ENCODE data around the gene PLK2. TPM values are rescaled to one million over a fixed set of nuclear protein-coding genes. Genes with fewer than 3 reads are reported as not detected.

The PLK2 gene
- total RNA-seq, 4 donors from 2014 or later: 117 to 227 (median 151) TPM

GRCh38 chr5:58497921-58498320 is 38.0 kb upstream of the PLK2 start:
- intact Hi-C loops (cut with DNase I): no loop called here
- no peak for TF ChIP-seq CTCF (IDR thresholded peaks at IDR 0.05)
- no peak for TF ChIP-seq POLR2A (IDR thresholded peaks at IDR 0.05)
- H3K4me3 ChIP-seq: no peak overlapping the region
- no peaks in the 10 kb centered on the region for H3K9me3 ChIP-seq
- DNase-seq: no peak
- H3K4me1 ChIP-seq: no peaks in the 10 kb centered on the region
- H3K27me3 ChIP-seq: no peaks in the 10 kb centered on the region
- H3K27ac ChIP-seq: no peak overlapping the region
- H3K36me3 ChIP-seq: no peaks in the 10 kb centered on the region

GRCh38 chr5:58497386-58497785 is 37.5 kb upstream of the PLK2 start:
- WGBS, 2 donors: 54 to 66% methylated on average over 5 of the region's 5 CpGs
- intact Hi-C loops (cut with DNase I): no loop called here
- Histone ChIP-seq H3K9me3 (no peaks in the 10 kb centered on the region), H3K4me3 (no peak overlapping the region), H3K36me3 (no peaks in the 10 kb centered on the region), H3K27me3 (no peaks in the 10 kb centered on the region), H3K27ac (no peak overlapping the region), H3K4me1 (no peaks in the 10 kb centered on the region)
- DNase-seq: no peak
- TF ChIP-seq POLR2A (IDR thresholded peaks at IDR 0.05): no peak
- TF ChIP-seq CTCF (IDR thresholded peaks at IDR 0.05): no peak

GRCh38 chr5:58496488-58496887 is 36.6 kb upstream of the PLK2 start:
- Histone ChIP-seq H3K27me3 (no peaks in the 10 kb centered on the region), H3K27ac (no peak overlapping the region), H3K9me3 (no peaks in the 10 kb centered on the region), H3K4me1 (no peaks in the 10 kb centered on the region), H3K36me3 (no peaks in the 10 kb centered on the region), H3K4me3 (no peak overlapping the region)
- no peak for DNase-seq
- 69 to 74% methylated on average over 3 of the region's 3 CpGs for WGBS, 2 donors
- intact Hi-C loops (cut with DNase I): no loop called here
- TF ChIP-seq CTCF (IDR thresholded peaks at IDR 0.05) (no peak), POLR2A (IDR thresholded peaks at IDR 0.05) (no peak)

GRCh38 chr5:58493141-58493540 is 33.3 kb upstream of the PLK2 start:
- no peaks in the 10 kb centered on the region for H3K36me3 ChIP-seq
- intact Hi-C loops (cut with DNase I): no loop called here
- H3K27me3 ChIP-seq: peaks cover 0 to 7% (median 0%) of the 10 kb centered on the region in 4 donors
- no peaks in the 10 kb centered on the region for H3K4me1 ChIP-seq
- no peak for DNase-seq
- TF ChIP-seq POLR2A (IDR thresholded peaks at IDR 0.05) (no peak), CTCF (IDR thresholded peaks at IDR 0.05) (no peak)
- H3K9me3 ChIP-seq: no peaks in the 10 kb centered on the region
- H3K4me3 ChIP-seq: no peak overlapping the region
- no peak overlapping the region for H3K27ac ChIP-seq

GRCh38 chr5:58491216-58491892 is 31.5 kb upstream of the PLK2 start, which contains the start of gene GAPT:
Gene GAPT, plus strand, starts transcription at chr5:58491435. Its CDS starts 3,102 bp downstream, at chr5:58494537.
- DNase-seq: no peak
- 60 to 66% methylated on average over 6 of the region's 6 CpGs for WGBS, 2 donors
- H3K27me3 ChIP-seq: peaks cover 0 to 7% (median 0%) of the 10 kb centered on the region in 4 donors
- intact Hi-C loops (cut with DNase I): no loop called here
- no peaks in the 10 kb centered on the region for H3K36me3 ChIP-seq
- H3K9me3 ChIP-seq: no peaks in the 10 kb centered on the region
- no peak within 1 kb of the TSS for H3K27ac ChIP-seq
- no peak within 1 kb of the TSS for H3K4me3 ChIP-seq
- H3K4me1 ChIP-seq: no peaks in the 10 kb centered on the region
- no peak for TF ChIP-seq CTCF (IDR thresholded peaks at IDR 0.05)
- no peak for TF ChIP-seq POLR2A (IDR thresholded peaks at IDR 0.05)
